Activated T-helper 2 cell treated with anti-CD3 and anti-CD28 coated beads, Interferon-gamma antibody, Interleukin-2, Interleukin-4, amounts not matched to agents 10 μg/mL and 5 μg/mL and 100 μg/mL, durations not matched to agents 14 hours and 24 hours and 36 hours (primary cell): Measurements from ENCODE around the gene GRK1. TPM values are rescaled to one million over a fixed set of nuclear protein-coding genes. Genes with fewer than 3 reads are reported as not detected.
"Not testable (repeated sequence)": the region's sequence is repeated elsewhere in the genome, so short reads cannot be mapped to it uniquely, and the experiment has no call there.

ENCODE experiments used
- DNase-seq: peaks from one replicate; pipeline ENCODE4 v3.0.0; 2021; ENCODE audit warnings: low spot score
- H3K27ac Mint-ChIP-seq: one replicate; pipeline ENCODE4 v1.8.0; 2021; ENCODE audit warnings: mixed read lengths
- H3K27me3 Mint-ChIP-seq: one replicate; pipeline ENCODE4 v1.8.0; 2021; ENCODE audit warnings: low read depth, mixed read lengths
- H3K36me3 Mint-ChIP-seq: one replicate; pipeline ENCODE4 v1.8.0; 2021; ENCODE audit warnings: low read depth, mixed read lengths
- H3K4me1 Mint-ChIP-seq: one replicate; pipeline ENCODE4 v1.8.0; 2021; ENCODE audit warnings: low read depth, mixed read lengths
- H3K4me3 Mint-ChIP-seq: one replicate; pipeline ENCODE4 v1.8.0; 2021; ENCODE audit warnings: low read depth, mild to moderate bottlenecking, moderate library complexity, mixed read lengths
- H3K9me3 Mint-ChIP-seq: one replicate; pipeline ENCODE4 v1.8.0; 2021; ENCODE audit warnings: mixed read lengths
- intact Hi-C: fragments of 100-400 bp; cut with micrococcal nuclease; formaldehyde crosslinking; loops from one replicate; pipeline ENCODE4 v1.15.1; 2023
- total RNA-seq: library from RNA; stranded (reverse); gene quantifications from 2 replicates; pipeline ENCODE4 v1.2.3, GENCODE V29; 2022

GRK1 gene
- total RNA-seq, 1 donor from 2014 or later: 0.11 TPM

- DNase-seq: peak; percentile 82
- Mint-ChIP-seq H3K27ac (peak overlapping the region; percentile 80), H3K4me1 (peaks cover 4% of the 10 kb centered on the region), H3K4me3 (peak overlapping the region; percentile 70), H3K27me3 (no peaks in the 10 kb centered on the region), H3K36me3 (no peaks in the 10 kb centered on the region), H3K9me3 (no peaks in the 10 kb centered on the region)
- intact Hi-C loops: no loop called here
These were observed 57.8 kb downstream of the GRK1 start for GRCh38 chr13:113724780-113725315.

GRCh38 chr13:113725329-113726105 is 58.5 kb downstream of the GRK1 start:
- H3K27ac Mint-ChIP-seq: peak overlapping the region; percentile 80
- DNase-seq: peak; percentile 56
- H3K4me3 Mint-ChIP-seq, H3K4me1 Mint-ChIP-seq, intact Hi-C loops, H3K36me3 Mint-ChIP-seq, H3K27me3 Mint-ChIP-seq, H3K9me3 Mint-ChIP-seq: not testable (repeated sequence)

GRCh38 chr13:113726106-113726821 is 59.2 kb downstream of the GRK1 start:
- H3K4me3 Mint-ChIP-seq, H3K36me3 Mint-ChIP-seq, intact Hi-C loops, H3K27ac Mint-ChIP-seq, H3K9me3 Mint-ChIP-seq, H3K4me1 Mint-ChIP-seq, H3K27me3 Mint-ChIP-seq: not testable (repeated sequence)
- peak; percentile 44 for DNase-seq

- H3K36me3 Mint-ChIP-seq: no peaks in the 10 kb centered on the region
These were observed 60.0 kb downstream of the GRK1 start for GRCh38 chr13:113726961-113727411.

GRCh38 chr13:113728571-113729054 is 61.6 kb downstream of the GRK1 start:
- Mint-ChIP-seq H3K4me1 (peaks cover 4% of the 10 kb centered on the region), H3K27ac (no peak overlapping the region), H3K27me3 (no peaks in the 10 kb centered on the region), H3K36me3 (no peaks in the 10 kb centered on the region), H3K4me3 (no peak overlapping the region), H3K9me3 (no peaks in the 10 kb centered on the region)
- intact Hi-C loops: no loop called here
- no peak for DNase-seq

More at GRCh38 chr13:113726961-113727411, 60.0 kb downstream of the GRK1 start:
- peaks cover 4% of the 10 kb centered on the region for H3K4me1 Mint-ChIP-seq
- H3K27ac Mint-ChIP-seq: no peak overlapping the region
- peak overlapping the region; percentile 33 for H3K4me3 Mint-ChIP-seq
- no peaks in the 10 kb centered on the region for H3K9me3 Mint-ChIP-seq
- DNase-seq: no peak
- intact Hi-C loops: no loop called here
- no peaks in the 10 kb centered on the region for H3K27me3 Mint-ChIP-seq

- Mint-ChIP-seq H3K36me3 (no peaks in the 10 kb centered on the region), H3K4me3 (no peak overlapping the region), H3K27ac (no peak overlapping the region), H3K4me1 (peaks cover 3% of the 10 kb centered on the region), H3K27me3 (no peaks in the 10 kb centered on the region), H3K9me3 (no peaks in the 10 kb centered on the region)
- DNase-seq: no peak
- intact Hi-C loops: no loop called here
These were observed 62.4 kb downstream of the GRK1 start for GRCh38 chr13:113729187-113730019.

GRCh38 chr13:113730258-113730691 is 63.3 kb downstream of the GRK1 start:
- intact Hi-C loops: no loop called here
- no peak for DNase-seq
- no peak overlapping the region for H3K4me3 Mint-ChIP-seq

GRCh38 chr13:113730831-113731191 is 63.8 kb downstream of the GRK1 start:
- no peak overlapping the region for H3K4me3 Mint-ChIP-seq
- no peaks in the 10 kb centered on the region for H3K27me3 Mint-ChIP-seq
- no peaks in the 10 kb centered on the region for H3K4me1 Mint-ChIP-seq
- H3K36me3 Mint-ChIP-seq: no peaks in the 10 kb centered on the region
- no peak overlapping the region for H3K27ac Mint-ChIP-seq
- H3K9me3 Mint-ChIP-seq: no peaks in the 10 kb centered on the region
- intact Hi-C loops: no loop called here
- no peak for DNase-seq

More at GRCh38 chr13:113730258-113730691, 63.3 kb downstream of the GRK1 start:
- Mint-ChIP-seq H3K36me3 (no peaks in the 10 kb centered on the region), H3K4me1 (no peaks in the 10 kb centered on the region), H3K27me3 (no peaks in the 10 kb centered on the region), H3K27ac (no peak overlapping the region), H3K9me3 (no peaks in the 10 kb centered on the region)

GRCh38 chr13:113731192-113732175 is 64.5 kb downstream of the GRK1 start:
- no peaks in the 10 kb centered on the region for H3K27me3 Mint-ChIP-seq
- H3K27ac Mint-ChIP-seq: no peak overlapping the region
- no peak for DNase-seq
- no peak overlapping the region for H3K4me3 Mint-ChIP-seq
- no peaks in the 10 kb centered on the region for H3K4me1 Mint-ChIP-seq
- H3K36me3 Mint-ChIP-seq: no peaks in the 10 kb centered on the region
- intact Hi-C loops: no loop called here
- no peaks in the 10 kb centered on the region for H3K9me3 Mint-ChIP-seq

- no peak for DNase-seq
- Mint-ChIP-seq H3K9me3 (no peaks in the 10 kb centered on the region), H3K4me3 (no peak overlapping the region), H3K36me3 (no peaks in the 10 kb centered on the region), H3K27me3 (no peaks in the 10 kb centered on the region), H3K27ac (no peak overlapping the region), H3K4me1 (no peaks in the 10 kb centered on the region)
- intact Hi-C loops: no loop called here
These were observed 65.3 kb downstream of the GRK1 start for GRCh38 chr13:113732176-113732960.
